AG10803 (cell line): Measurements from ENCODE around the gene TMCC3.

ENCODE experiments used
- DNase-seq: peaks from one replicate; pipeline ENCODE4 v3.0.0; 2010; ENCODE audit warnings: low read depth
- H3K4me3 ChIP-seq: 2 replicates; pipeline ENCODE4 v1.5.1; 2011; ENCODE audit warnings: mild to moderate bottlenecking, low read length, control low read depth
- CTCF ChIP-seq: conservative IDR thresholded peaks from 2 replicates; pipeline ENCODE4 v1.5.1; 2011; ENCODE audit warnings: mild to moderate bottlenecking, low read length, control low read depth, inconsistent platforms

The TMCC3 gene

GRCh38 chr12:94623161-94623920 lies 27.0 kb downstream of the TMCC3 start:
- TF ChIP-seq CTCF, result no peak
- DNase-seq, result no peak
- no peak overlapping the region for H3K4me3 ChIP-seq

- TF ChIP-seq CTCF, result no peak
- no peak for DNase-seq
- H3K4me3 ChIP-seq, result no peak overlapping the region
These were observed 27.9 kb downstream of the TMCC3 start for GRCh38 chr12:94622475-94622874.

DNA sequence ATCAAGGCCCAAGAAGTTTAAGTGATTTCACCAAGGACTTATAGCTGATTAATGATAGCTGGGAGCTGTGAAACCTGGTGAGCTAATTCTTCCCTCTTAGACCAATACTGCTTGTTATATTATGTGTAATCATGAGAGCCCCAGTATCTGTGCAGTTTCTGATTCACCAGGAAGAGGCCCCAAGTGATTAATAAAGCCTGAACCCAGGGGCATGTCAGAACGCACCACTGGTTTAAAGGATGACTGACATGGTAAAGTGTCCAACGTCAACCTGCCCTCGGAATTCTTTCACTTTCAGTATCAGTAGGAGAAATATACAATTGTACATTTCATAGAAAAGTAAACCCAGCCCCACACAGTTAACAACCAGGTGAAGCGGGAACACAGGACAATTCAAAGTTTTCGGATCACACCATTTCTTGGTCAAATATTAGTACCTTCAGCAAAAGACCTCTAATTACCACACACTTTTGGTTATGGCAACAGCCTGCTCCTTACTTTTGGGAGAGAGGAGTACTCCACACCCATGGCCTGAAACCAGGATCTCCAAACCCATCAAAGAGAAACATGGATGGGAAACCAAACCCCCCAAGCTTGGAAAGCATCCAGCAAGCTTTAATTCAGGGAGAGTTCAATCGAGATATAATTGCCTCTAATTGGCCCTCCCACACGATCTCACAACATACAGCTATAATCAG lies 28.5 kb downstream of the TMCC3 start:
- no peak overlapping the region for H3K4me3 ChIP-seq
- TF ChIP-seq CTCF, result no peak
- DNase-seq, result no peak

DNA sequence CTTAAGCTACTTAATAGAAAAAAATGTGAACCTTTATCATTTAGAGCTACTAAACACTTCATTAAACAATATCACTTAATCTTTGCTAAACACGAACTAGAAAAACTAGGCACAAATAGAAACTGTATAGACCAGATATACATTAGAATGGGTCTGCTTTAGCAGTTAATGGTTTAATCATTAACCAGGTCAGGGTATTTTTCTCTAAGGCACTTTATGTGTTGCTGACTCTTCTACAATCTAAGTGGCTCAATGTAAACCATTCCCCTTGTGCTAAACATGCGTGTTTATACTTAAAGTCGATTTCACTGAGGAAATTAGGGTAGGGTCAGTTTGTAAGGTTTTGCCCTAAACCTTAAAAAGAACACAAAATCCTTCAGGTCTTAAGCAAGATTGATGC lies 29.7 kb downstream of the TMCC3 start:
- no peak for DNase-seq
- H3K4me3 ChIP-seq, result no peak overlapping the region
- no peak for TF ChIP-seq CTCF

DNA sequence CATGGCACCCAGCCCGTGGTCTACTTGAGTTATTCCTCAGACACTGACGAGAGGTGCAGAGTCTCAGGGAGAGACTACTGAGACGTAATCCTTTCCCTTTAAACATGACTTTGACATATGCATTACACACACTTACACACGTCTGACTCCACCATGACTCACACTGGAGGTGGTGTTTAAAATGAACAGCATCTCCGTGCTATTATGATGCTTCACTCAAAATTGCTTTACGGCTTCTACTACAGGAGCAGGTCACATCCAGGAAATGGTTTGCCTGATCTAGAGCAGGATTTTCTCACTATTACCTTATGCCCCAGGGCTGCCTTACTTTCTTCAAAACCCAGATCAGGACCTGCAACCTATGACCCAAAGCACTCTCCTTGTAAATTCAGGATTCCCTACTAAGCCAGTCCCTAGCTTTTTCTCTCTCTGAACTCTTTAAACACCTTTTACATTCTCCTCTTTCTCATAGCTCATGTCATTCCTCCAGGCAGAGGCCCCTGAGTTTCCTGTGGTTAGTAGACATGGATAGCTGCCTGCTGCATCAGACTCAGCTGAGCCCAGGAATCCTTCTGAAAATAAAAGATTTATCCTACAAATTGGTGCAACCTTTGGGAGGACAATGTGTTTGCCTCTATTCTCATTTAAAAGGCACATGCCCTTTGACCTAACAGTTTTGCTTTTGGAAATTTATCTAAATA lies 31.2 kb downstream of the TMCC3 start:
- no peak overlapping the region for H3K4me3 ChIP-seq
- DNase-seq, result peak; percentile 35
- no peak for TF ChIP-seq CTCF

- no peak for TF ChIP-seq CTCF
- no peak for DNase-seq
- no peak overlapping the region for H3K4me3 ChIP-seq
These were observed 33.3 kb downstream of the TMCC3 start for GRCh38 chr12:94617101-94617500.
